NOMO-1 treated with dmso at 0.1 percent for 144 hours (cell line): ENCODE results near the gene ST8SIA4.

Source experiments
- DNase-seq: peaks from one replicate; lab custom pipeline; 2025; ENCODE audit not compliant: unreplicated experiment; lab: John Stamatoyannopoulos, UW

ST8SIA4 gene

DNA sequence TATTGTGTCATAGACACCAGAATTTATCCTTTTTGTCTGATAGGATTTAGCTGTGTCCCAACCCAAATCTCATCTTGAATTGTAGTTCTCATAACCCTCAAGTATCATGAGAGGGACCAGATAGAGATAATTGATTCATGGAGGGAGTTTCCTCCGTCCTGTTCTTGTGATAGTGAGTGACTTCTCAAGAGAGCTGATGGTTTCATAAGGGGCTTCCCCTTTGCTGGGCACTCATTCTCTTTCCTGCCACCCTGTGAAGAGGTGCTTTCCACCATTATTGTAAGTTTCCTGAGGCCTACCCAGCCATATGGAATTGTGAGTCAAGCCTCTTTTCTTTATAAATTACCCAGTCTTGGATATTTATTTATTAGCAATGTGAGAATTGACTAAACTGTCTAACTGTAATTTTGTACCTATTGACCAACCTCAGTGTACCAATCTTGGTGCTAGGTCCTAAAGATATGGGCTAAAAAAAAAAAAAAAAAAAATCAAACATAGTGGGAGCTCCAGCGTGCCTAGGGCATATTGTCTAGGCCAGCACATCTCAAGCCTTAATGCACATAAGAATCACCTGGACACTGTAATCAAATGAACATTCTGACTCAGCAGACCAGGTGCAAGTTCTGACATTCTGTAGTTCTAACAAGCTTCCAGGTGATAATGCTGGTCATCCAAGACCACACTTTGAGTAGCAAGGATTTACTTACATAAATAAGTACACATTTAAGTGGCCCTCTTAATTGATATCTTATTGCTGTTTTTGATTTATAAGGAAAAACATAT, 30.5 kb downstream of the ST8SIA4 start:
- no peak for DNase-seq

DNA sequence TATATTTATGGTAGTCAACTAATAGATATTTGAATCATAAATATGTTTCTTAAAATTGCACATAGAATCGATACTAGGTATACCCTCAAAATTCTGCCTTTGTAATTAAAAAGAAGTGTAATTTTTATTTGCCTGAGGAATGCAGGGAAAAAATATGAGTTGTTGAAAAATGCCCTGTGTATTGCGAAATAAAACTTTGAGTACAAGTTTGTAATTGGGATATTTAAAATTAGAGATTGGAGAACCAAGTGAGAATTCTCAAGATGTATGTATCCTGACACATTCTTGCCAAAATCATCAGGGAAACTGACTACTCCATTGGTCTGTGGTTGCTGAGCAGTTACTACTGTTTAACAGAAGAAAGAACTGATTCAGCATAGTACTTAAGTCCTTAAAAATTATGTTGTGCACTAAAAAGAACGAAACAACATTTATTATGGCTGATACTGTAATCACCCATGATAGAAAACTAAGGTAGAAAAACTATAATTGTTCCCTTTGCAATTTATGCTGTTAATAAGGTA, 36.0 kb downstream of the ST8SIA4 start:
- DNase-seq, result no peak

- no peak for DNase-seq
These were observed 38.2 kb downstream of the ST8SIA4 start for GRCh38 chr5:100864931-100865330.

DNA sequence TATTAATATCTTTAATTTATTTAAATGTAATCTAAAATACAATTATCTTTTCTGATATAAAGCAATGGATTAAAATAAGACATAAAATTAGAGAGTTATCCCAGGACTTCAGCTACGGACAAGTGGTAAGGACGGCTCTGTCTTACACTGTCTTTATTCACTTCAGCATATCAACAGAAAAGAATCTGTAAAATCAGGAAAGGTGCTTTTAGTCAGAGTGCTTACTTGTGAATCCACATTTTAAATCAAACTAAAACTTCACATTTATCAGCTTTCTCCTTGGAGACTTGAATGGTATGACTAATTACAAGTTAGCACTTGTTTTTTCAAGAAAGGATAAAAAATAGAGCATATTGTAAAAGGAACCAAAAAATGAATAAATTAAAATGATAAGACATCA, 39.3 kb downstream of the ST8SIA4 start:
- no peak for DNase-seq

- no peak for DNase-seq
These were observed 41.9 kb downstream of the ST8SIA4 start for GRCh38 chr5:100861148-100861547.

DNA sequence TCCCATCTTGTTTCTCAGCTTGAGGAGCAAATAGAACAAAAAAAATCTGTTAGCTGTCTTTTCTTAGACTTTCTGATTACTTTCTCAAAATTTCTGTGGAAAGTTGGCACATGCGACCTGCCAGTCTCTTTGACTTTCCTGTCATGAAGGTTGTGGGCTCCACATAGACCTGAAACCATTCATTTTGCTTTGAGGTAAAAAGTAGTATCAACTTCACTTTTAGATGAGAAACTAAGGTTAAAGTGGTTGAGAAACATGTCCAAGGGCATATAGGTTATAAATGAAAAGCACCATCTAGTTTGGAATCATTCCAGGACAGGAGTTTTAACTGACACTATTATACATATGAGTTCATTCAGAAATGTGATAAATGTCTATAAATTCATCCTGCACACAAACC, 42.7 kb downstream of the ST8SIA4 start:
- DNase-seq, result no peak

GRCh38 chr5:100858987-100859545, 44.0 kb downstream of the ST8SIA4 start:
- no peak for DNase-seq

DNA sequence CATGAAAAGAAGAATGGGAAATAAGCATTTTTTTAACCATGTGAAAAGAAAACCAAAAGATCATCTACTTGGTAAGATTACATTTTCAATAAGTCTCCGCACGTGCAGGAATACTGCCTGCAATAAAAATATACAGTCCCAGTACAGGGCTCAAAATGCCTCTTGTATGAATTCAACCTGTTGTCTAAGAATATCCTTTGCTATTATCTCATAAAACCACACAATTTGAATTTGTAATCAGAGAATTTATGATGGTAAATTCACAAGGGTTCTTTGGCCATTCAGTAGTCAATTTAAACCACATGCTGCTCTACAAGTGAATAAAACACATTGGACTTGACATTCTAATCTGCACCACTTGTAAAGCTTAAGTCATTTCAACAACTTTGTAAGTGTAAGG, 46.6 kb downstream of the ST8SIA4 start:
- no peak for DNase-seq

DNA sequence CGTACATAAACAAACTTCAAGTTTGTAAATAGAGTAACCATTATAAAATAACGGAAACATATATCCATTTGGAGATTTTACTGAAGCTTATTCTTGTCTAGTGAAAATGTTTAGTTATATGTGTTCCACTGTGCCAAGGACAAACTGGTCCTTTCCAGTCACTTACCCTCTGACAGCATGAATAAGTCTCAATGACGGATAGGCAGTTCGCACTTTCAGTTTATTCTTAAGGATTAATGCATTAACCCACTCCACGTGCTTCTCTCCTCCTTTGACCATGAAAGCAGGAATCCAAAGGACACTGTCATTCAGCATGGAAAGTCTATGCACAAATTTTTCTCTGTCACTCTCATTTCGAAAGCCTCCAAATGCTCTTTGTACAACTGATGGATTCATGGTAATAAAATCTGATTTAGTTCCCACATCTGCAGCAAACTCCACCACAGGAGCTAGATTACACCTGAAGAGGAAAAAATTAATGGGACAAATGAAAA, 47.1 kb downstream of the ST8SIA4 start:
- DNase-seq, result no peak

- DNase-seq, result no peak
These were observed 47.8 kb downstream of the ST8SIA4 start for GRCh38 chr5:100855295-100855694.

DNA sequence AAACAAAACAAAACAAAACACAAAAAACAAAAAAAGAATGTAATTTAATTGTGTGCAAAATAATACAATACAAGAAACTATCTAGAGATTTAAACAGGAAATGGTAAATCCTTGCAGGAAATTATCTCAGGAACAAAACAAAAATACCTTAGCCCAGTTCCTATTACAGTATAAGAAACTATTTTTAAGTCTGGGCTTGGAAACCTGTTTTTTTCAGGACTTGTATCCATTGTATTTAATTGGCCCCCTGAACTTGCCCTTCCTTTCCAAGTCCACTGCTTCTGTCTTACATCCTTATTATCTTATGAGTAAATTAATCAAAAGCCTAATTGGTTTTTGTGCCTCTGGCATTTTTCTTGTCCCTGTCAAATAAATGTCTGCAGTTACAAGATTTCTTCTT, 48.5 kb downstream of the ST8SIA4 start:
- DNase-seq, result no peak

- no peak for DNase-seq
These were observed 49.5 kb downstream of the ST8SIA4 start for GRCh38 chr5:100853582-100853981.

GRCh38 chr5:100852988-100853449, 50.1 kb downstream of the ST8SIA4 start:
- DNase-seq, result peak; percentile 88

DNA sequence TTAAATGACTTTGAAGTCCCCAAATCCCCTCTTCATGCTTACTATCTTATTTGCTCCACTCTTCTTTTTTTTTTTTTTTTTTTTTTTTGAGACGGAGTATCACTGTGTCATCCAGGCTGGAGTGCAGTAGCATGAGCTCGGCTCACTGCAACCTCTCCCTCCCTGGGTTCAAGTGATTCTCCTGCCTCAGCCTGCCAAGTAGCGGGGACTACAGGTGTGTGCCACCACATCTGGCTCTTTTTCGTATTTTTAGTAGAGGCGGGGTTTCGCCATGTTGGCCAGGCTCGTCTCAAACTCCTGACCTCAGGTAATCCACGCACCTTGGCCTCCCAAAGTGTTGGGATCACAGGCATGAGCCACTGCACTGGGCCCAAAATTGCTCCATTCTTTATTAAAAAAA, 51.0 kb downstream of the ST8SIA4 start:
- DNase-seq, result no peak

- DNase-seq, result no peak
These were observed 56.3 kb downstream of the ST8SIA4 start for GRCh38 chr5:100846772-100847171.

- DNase-seq, result no peak
These were observed 61.0 kb downstream of the ST8SIA4 start for GRCh38 chr5:100842080-100842479.

DNA sequence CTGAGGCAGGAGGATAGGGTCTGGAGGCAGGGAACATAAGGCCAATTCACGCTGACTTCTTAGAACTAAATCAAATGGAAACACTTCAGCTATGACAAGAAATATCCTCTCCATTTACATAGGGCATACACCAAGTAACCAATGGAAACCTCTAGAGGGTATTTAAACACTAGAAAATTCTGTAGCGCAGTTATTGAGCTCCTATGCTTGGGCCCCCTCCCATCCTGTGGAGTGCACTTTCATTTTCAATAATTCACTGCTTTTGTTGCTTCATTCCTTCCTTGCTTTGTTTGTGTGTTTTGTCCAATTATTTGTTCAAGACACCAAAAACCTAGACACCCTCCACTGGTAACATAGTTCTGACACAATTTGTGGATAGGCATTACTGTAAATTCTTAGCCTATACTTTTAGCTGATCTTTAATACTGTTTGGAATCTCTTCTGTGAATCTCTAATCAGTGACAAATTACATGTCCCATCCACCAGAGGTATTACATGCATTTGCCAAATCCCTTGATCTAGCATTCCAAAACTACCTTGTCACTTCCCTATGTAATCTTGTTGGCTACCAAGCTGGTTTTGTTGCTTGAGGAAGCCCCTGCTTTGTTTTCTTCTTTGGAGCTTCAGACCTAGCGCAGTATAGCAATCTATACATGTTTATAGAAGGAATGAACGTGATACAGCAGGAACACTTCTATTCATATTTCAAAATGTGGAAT, 61.6 kb downstream of the ST8SIA4 start:
- DNase-seq, result no peak

GRCh38 chr5:100840789-100841188, 62.3 kb downstream of the ST8SIA4 start:
- no peak for DNase-seq

GRCh38 chr5:100840370-100840769, 62.7 kb downstream of the ST8SIA4 start:
- DNase-seq, result peak; percentile 55

- DNase-seq, result no peak
These were observed 65.0 kb downstream of the ST8SIA4 start for GRCh38 chr5:100838048-100838473.

DNA sequence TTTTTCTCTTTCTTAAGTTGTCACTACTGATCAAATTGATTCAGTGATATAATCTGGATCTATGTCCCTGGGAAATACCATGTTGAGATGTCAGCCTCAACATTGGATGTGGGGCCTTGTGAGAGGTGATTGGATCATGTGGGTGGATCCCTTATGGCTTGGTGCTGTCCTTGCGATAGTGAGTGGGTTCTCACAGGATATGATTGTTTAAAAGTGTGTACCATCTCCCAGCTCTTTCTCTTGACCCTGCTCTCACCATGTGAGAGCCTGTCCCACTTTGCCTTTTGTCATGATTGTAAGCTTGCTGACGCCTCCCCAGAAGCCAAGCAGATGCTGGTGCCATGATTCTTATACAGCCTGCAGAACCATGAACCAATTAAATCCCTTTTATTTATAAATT, 68.6 kb downstream of the ST8SIA4 start:
- DNase-seq, result no peak
